GM12878 (cell line): ENCODE measurements around the gene SPACDR.

Experiments
- CEBPB ChIP-seq, 2 experiments: fragments of 150-350 bp in 1 of 2; IDR thresholded peaks; 2 replicates each; pipeline ENCODE4 v1.6.1; 2012 to 2014; ENCODE audit warnings: low read depth in 2 of 2, low read length in 2 of 2, borderline replicate concordance in 1 of 2, inconsistent platforms in 1 of 2
- EZH2 ChIP-seq: IDR thresholded peaks from 2 replicates; pipeline ENCODE4 v1.6.1; 2012; ENCODE audit warnings: low read depth, mild to moderate bottlenecking, control low read depth, inconsistent platforms, low read length, borderline replicate concordance; ENCODE audit not compliant: control insufficient read depth
- GABPA ChIP-seq: IDR thresholded peaks from 2 replicates; pipeline ENCODE4 v1.6.1; 2014; ENCODE audit warnings: antibody characterized with exemption, low read depth, mild to moderate bottlenecking, inconsistent platforms
- GATAD2B ChIP-seq: fragments of 450-650 bp; conservative IDR thresholded peaks from 2 replicates; pipeline ENCODE4 v1.6.1; 2017; ENCODE audit warnings: low read depth, mild to moderate bottlenecking, moderate library complexity
- HCFC1 ChIP-seq: fragments of 150-350 bp; IDR thresholded peaks from 2 replicates; pipeline ENCODE4 v1.6.1; 2014; ENCODE audit warnings: low read length
- MYC ChIP-seq: IDR thresholded peaks from 2 replicates; pipeline ENCODE4 v1.6.1; 2011; ENCODE audit warnings: mild to moderate bottlenecking, low read length, moderate library complexity, inconsistent platforms; ENCODE audit not compliant: insufficient read depth, insufficient replicate concordance, insufficient read length, severe bottlenecking
- POLR2A ChIP-seq: IDR thresholded peaks from 2 replicates; pipeline ENCODE4 v1.6.1; 2011; ENCODE audit warnings: low read depth, mild to moderate bottlenecking, low read length
- POLR2AphosphoS5 ChIP-seq: IDR thresholded peaks from 2 replicates; pipeline ENCODE4 v1.6.1; 2011; ENCODE audit warnings: mild to moderate bottlenecking, low read length, inconsistent platforms
- RFX5 ChIP-seq: IDR thresholded peaks from 2 replicates; pipeline ENCODE4 v1.6.1; 2011; ENCODE audit warnings: low read depth, low read length, improper control_type of control experiment

DNA sequence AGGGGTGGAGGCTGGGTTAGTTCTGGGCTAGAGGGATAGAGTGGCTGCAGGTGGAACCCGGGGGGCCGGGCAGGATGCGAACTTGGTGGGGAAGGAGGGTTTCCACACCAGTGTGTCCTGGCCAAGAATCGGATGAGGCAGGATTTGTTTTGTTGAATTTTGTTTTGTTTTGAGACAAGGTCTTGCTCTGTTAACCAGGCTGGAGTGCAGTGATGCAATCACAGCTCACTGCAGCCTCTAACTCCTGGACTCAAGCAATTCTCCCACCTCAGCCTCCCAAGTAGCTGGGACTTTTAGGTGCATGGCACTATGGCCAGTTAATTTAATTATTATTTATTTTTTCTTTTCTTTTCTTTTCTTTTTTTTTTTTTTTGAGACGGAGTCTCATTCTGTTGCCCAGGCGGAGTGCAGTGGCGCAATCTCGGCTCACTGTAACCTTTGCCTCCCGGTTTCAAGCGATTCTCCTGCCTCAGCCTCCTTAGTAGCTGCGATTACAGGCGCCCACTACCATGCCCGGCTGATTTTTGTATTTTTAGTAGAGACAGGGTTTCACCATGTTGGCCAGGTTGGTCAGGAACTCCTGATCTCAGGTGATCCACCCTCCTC is 14.8 kb downstream of the SPACDR start:
- TF ChIP-seq MYC (no peak), GATAD2B (no peak), POLR2AphosphoS5 (no peak), RFX5 (no peak), HCFC1 (no peak), EZH2 (no peak), GABPA (no peak), POLR2A (no peak), CEBPB (IDR thresholded peaks at IDR 0.05; ENCODE audit: borderline replicate concordance in 1 of 2, low read depth in 2 of 2, low read length in 2 of 2) (no peak)
